Loucy (cell line): ENCODE data around the gene GGA1.
A peak's percentile ranks its signal among the peaks of the same experiment; 100 is the strongest.

Experiments used
- CTCF ChIP-seq: fragments of 200-600 bp; sonication (generic); conservative IDR thresholded peaks from 2 replicates; pipeline ENCODE4 v1.5.1; 2014; ENCODE audit warnings: mild to moderate bottlenecking, antibody characterized with exemption, low read length
- EZH2phosphoT487 ChIP-seq: fragments of 200-600 bp; IDR thresholded peaks from 2 replicates; pipeline ENCODE4 v1.6.1; 2018; ENCODE audit warnings: antibody characterized with exemption, mild to moderate bottlenecking, moderate library complexity, borderline replicate concordance

- TF ChIP-seq CTCF (peak; percentile 28), EZH2phosphoT487 (no peak)
These were observed 44.4 kb upstream of the GGA1 start for GRCh38 chr22:37564111-37564711.
